Lung (tissue), 12 donors: Measurements from ENCODE around the gene KCNQ1OT1. TPM values are rescaled to one million over a fixed set of nuclear protein-coding genes. Genes with fewer than 3 reads are reported as not detected.
A peak's percentile ranks its signal among the peaks of the same experiment; 100 is the strongest.

Source experiments
- ATAC-seq: fragments of 200-7000 bp; cut with Tn5 transposase; one replicate; pipeline ENCODE4 v1.9.1; 2020; ENCODE audit warnings: moderate number of reproducible peaks; ENCODE audit not compliant: insufficient read depth, low FRiP score
- DNase-seq, 3 donors: peaks; one replicate each; pipeline ENCODE4 v3.0.0-alpha.2; 2013 to 2017
- H3K27ac ChIP-seq, 2 donors: one replicate each; pipeline ENCODE4 v1.5.1; 2013; ENCODE audit warnings: mild to moderate bottlenecking in 2 of 2, moderate library complexity in 2 of 2, control low read depth in 1 of 2, inconsistent platforms in 1 of 2, low read depth in 1 of 2, low read length in 1 of 2
- H3K27me3 ChIP-seq, 3 donors: one replicate each; pipeline ENCODE4 v1.5.1; 2013; ENCODE audit warnings: low read length in 2 of 3; ENCODE audit not compliant: control insufficient read depth in 3 of 3, insufficient read depth in 3 of 3
- H3K36me3 ChIP-seq, 4 donors: one replicate each; pipeline ENCODE4 v1.5.1; 2013; ENCODE audit warnings: low read length in 4 of 4, mild to moderate bottlenecking in 1 of 4, moderate library complexity in 1 of 4; ENCODE audit not compliant: control insufficient read depth in 4 of 4, insufficient read depth in 4 of 4
- H3K4me1 ChIP-seq, 5 donors: one replicate each; pipeline ENCODE4 v1.5.1; 2013; ENCODE audit warnings: low read length in 5 of 5, mild to moderate bottlenecking in 2 of 5, moderate library complexity in 1 of 5; ENCODE audit not compliant: control insufficient read depth in 5 of 5, insufficient read depth in 5 of 5
- H3K4me3 ChIP-seq: one replicate; pipeline ENCODE4 v1.5.1; 2013; ENCODE audit warnings: mild to moderate bottlenecking, control low read depth, moderate library complexity
- H3K9ac ChIP-seq, 2 donors: one replicate each; pipeline ENCODE4 v1.5.1; 2013; ENCODE audit warnings: low read length in 2 of 2, control low read depth in 1 of 2; ENCODE audit not compliant: insufficient read depth in 1 of 2
- H3K9me3 ChIP-seq, 4 donors: one replicate each; pipeline ENCODE4 v1.5.1; 2013; ENCODE audit warnings: low read length in 3 of 4, mild to moderate bottlenecking in 1 of 4, moderate library complexity in 1 of 4; ENCODE audit not compliant: control insufficient read depth in 4 of 4, insufficient read depth in 3 of 4
- CTCF ChIP-seq: IDR thresholded peaks from 2 replicates; pipeline ENCODE4 v1.5.1; 2012; ENCODE audit warnings: mild to moderate bottlenecking; ENCODE audit errors: control extremely low read depth, extremely low read depth
- WGBS, 2 donors: extraction: QIAGEN DNeasy Blood & Tissue Kit; methylation state at CpG; one replicate each; pipeline ENCODE4 v1.1.7; 2013; 5-methylcytosine and 5-hydroxymethylcytosine counted together
- polyA plus RNA-seq, 2 donors: library from polyadenylated mRNA; stranded (reverse); fragments of 200-250 nt; gene quantifications; one replicate each; pipeline ENCODE4 v1.2.1, GENCODE V29; 2013
- total RNA-seq, 2 donors: library from RNA; depleted of rRNA in 1 of 2; stranded (reverse); fragments of >200 nt in 1 of 2; gene quantifications; one replicate each; pipeline ENCODE4 v1.2.1, GENCODE V29; 2014 to 2021
- donor health status: control.
- donor health status: control.
- donor health status: Bipolar disorder and iron deficiency.
- donor health status: healthy.
- donor health status: DM: yes; HTN: yes; CAD: no.

KCNQ1OT1 gene
- total and polyA plus RNA-seq, 4 donors: 0.02 to 14.5 (median 1.7) TPM

GRCh38 chr11:2655834-2656622 lies 43.8 kb downstream of the KCNQ1OT1 start:
- Histone ChIP-seq H3K9ac (no peak overlapping the region), H3K36me3 (peaks cover 0 to 16% (median 3%) of the 10 kb centered on the region in 4 donors), H3K27ac (no peak overlapping the region), H3K27me3 (no peaks in the 10 kb centered on the region), H3K4me3 (no peak overlapping the region), H3K4me1 (peaks cover 0 to 4% (median 0%) of the 10 kb centered on the region in 5 donors), H3K9me3 (peaks cover 5 to 45% (median 27%) of the 10 kb centered on the region in 4 donors)
- DNase-seq: peak in 1 of 3 donors; percentile 26
- 26 to 46% methylated on average over 6 of the region's 6 CpGs for WGBS, 2 donors
- ATAC-seq: no peak
- TF ChIP-seq CTCF: no peak

- peaks cover 6 to 50% (median 25%) of the 10 kb centered on the region in 4 donors for H3K9me3 ChIP-seq
- H3K27ac ChIP-seq: no peak overlapping the region
- no peak overlapping the region for H3K9ac ChIP-seq
- ATAC-seq: no peak
- 96% methylated on average over 6 of the region's 6 CpGs for WGBS, 2 donors
- H3K4me3 ChIP-seq: no peak overlapping the region
- peaks cover 0 to 12% (median 1%) of the 10 kb centered on the region in 4 donors for H3K36me3 ChIP-seq
- H3K4me1 ChIP-seq: peaks cover 0 to 4% (median 0%) of the 10 kb centered on the region in 5 donors
- DNase-seq: no peak
- H3K27me3 ChIP-seq: no peaks in the 10 kb centered on the region
- no peak for TF ChIP-seq CTCF
Measured at GRCh38 chr11:2655016-2655719, 44.6 kb downstream of the KCNQ1OT1 start.

GRCh38 chr11:2653930-2654739 lies 45.7 kb downstream of the KCNQ1OT1 start:
- Histone ChIP-seq H3K36me3 (peaks cover 0 to 12% (median 1%) of the 10 kb centered on the region in 4 donors), H3K27ac (no peak overlapping the region), H3K4me1 (peaks cover 0 to 4% (median 0%) of the 10 kb centered on the region in 5 donors), H3K27me3 (no peaks in the 10 kb centered on the region), H3K9me3 (peaks cover 12 to 49% (median 25%) of the 10 kb centered on the region in 4 donors), H3K9ac (no peak overlapping the region), H3K4me3 (no peak overlapping the region)
- no peak for DNase-seq
- TF ChIP-seq CTCF: no peak
- ATAC-seq: no peak
- WGBS, 2 donors: 95 to 96% methylated on average over 16 of the region's 16 CpGs
